Glutamatergic neuron (in vitro differentiated cells): ENCODE results near the gene TSPAN14. TPM values are rescaled to one million over a fixed set of nuclear protein-coding genes. Genes with fewer than 3 reads are reported as not detected.
"Not testable (repeated sequence)": the region's sequence is repeated elsewhere in the genome, so short reads cannot be mapped to it uniquely, and the experiment has no call there.

ENCODE experiments used
- DNase-seq: peaks from one replicate; pipeline ENCODE4 v3.0.0; 2022
- H3K27ac Mint-ChIP-seq: one replicate; pipeline ENCODE4 v1.8.0; 2020; ENCODE audit warnings: mild to moderate bottlenecking, mixed read lengths, inconsistent platforms; ENCODE audit not compliant: unreplicated experiment
- H3K27me3 Mint-ChIP-seq: one replicate; pipeline ENCODE4 v1.8.0; 2020; ENCODE audit warnings: mild to moderate bottlenecking, moderate library complexity, mixed read lengths, inconsistent platforms; ENCODE audit not compliant: unreplicated experiment
- H3K36me3 Mint-ChIP-seq: one replicate; pipeline ENCODE4 v1.8.0; 2020; ENCODE audit warnings: mild to moderate bottlenecking, mixed read lengths, inconsistent platforms; ENCODE audit not compliant: unreplicated experiment
- H3K4me1 Mint-ChIP-seq: one replicate; pipeline ENCODE4 v1.8.0; 2020; ENCODE audit warnings: mild to moderate bottlenecking, low read depth, mixed read lengths, inconsistent platforms; ENCODE audit not compliant: unreplicated experiment
- H3K4me3 Mint-ChIP-seq: one replicate; pipeline ENCODE4 v1.8.0; 2020; ENCODE audit warnings: mild to moderate bottlenecking, mixed read lengths, inconsistent platforms; ENCODE audit not compliant: unreplicated experiment
- H3K9me3 Mint-ChIP-seq: one replicate; pipeline ENCODE4 v1.8.0; 2020; ENCODE audit warnings: mild to moderate bottlenecking, moderate library complexity, mixed read lengths, inconsistent platforms; ENCODE audit not compliant: unreplicated experiment
- CTCF ChIP-seq: fragments of 200-600 bp; sonication (generic); IDR thresholded peaks from one replicate; pipeline ENCODE4 v1.5.0; 2021; ENCODE audit not compliant: partially characterized antibody, unreplicated experiment
- total RNA-seq: library from RNA; stranded (reverse); fragmentation: NEBNext Ultra II Directional; extraction: Animal tissue kit (Norgen Biotek cat#: 25700); gene quantifications from one replicate; pipeline ENCODE4 v1.2.1, GENCODE V29; 2021; ENCODE audit not compliant: unreplicated experiment

TSPAN14 gene
- total RNA-seq, 1 donor from 2014 or later = 141 TPM

GRCh38 chr10:80473692-80474596 is 19.8 kb downstream of the TSPAN14 start:
- peaks cover 2% of the 10 kb centered on the region for H3K27me3 Mint-ChIP-seq
- peak overlapping the region; percentile 46 for H3K27ac Mint-ChIP-seq
- peaks cover 15% of the 10 kb centered on the region for H3K36me3 Mint-ChIP-seq
- TF ChIP-seq CTCF = no peak
- peaks cover 8% of the 10 kb centered on the region for H3K9me3 Mint-ChIP-seq
- no peak for DNase-seq
- H3K4me1 Mint-ChIP-seq = peaks cover 34% of the 10 kb centered on the region
- H3K4me3 Mint-ChIP-seq = no peak overlapping the region

DNA sequence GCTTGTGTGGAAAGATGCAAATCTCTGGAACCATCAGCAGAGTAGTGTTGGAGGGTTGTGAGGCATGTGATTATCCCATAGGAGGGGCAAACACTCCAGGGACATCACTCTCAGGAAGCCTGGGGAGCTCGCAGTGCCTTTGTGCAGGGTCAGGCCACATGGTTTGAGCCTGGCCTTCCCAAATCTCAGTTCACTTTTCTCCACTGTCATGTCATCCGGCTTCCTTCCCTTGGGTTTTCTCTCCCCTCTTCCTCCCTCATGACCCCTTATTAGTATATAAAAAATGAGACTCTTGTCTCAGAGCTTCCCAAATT is 20.4 kb downstream of the TSPAN14 start:
- peaks cover 2% of the 10 kb centered on the region for H3K27me3 Mint-ChIP-seq
- H3K4me1 Mint-ChIP-seq = peaks cover 28% of the 10 kb centered on the region
- peak overlapping the region; percentile 38 for H3K4me3 Mint-ChIP-seq
- peak overlapping the region; percentile 46 for H3K27ac Mint-ChIP-seq
- no peak for DNase-seq
- peaks cover 8% of the 10 kb centered on the region for H3K9me3 Mint-ChIP-seq
- no peak for TF ChIP-seq CTCF
- peaks cover 15% of the 10 kb centered on the region for H3K36me3 Mint-ChIP-seq

DNA sequence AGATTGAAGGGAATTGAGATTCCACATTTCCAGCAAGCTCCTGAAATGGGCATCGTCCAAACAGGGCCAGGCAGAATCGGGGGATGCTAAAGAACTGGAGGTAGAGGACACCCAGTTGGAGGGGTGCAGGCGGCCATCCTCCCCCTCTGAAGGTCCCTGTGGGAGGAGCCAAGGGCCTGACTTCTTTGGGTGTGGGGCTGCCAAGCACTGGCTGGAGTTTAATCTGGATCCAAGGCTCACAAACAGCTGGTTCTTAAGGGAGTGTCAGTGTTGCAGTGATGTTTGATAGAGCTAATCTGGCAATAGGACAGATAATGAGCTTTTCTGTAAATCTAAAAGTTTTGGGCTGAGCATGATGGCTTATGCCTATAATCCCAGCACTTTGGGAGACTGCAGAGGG is 20.8 kb downstream of the TSPAN14 start:
- peaks cover 2% of the 10 kb centered on the region for H3K27me3 Mint-ChIP-seq
- no peak overlapping the region for H3K27ac Mint-ChIP-seq
- peaks cover 15% of the 10 kb centered on the region for H3K36me3 Mint-ChIP-seq
- H3K4me3 Mint-ChIP-seq = peak overlapping the region; percentile 38
- no peak for TF ChIP-seq CTCF
- H3K4me1 Mint-ChIP-seq = peaks cover 26% of the 10 kb centered on the region
- no peak for DNase-seq
- peaks cover 8% of the 10 kb centered on the region for H3K9me3 Mint-ChIP-seq

GRCh38 chr10:80475641-80476040 is 21.5 kb downstream of the TSPAN14 start:
- Mint-ChIP-seq H3K4me1 (peaks cover 26% of the 10 kb centered on the region), H3K36me3 (peaks cover 15% of the 10 kb centered on the region)
- DNase-seq, H3K27me3 Mint-ChIP-seq, H3K4me3 Mint-ChIP-seq, H3K9me3 Mint-ChIP-seq, H3K27ac Mint-ChIP-seq: not testable (repeated sequence)

- H3K36me3 Mint-ChIP-seq = peaks cover 15% of the 10 kb centered on the region
- TF ChIP-seq CTCF = no peak
- H3K27ac Mint-ChIP-seq = no peak overlapping the region
- H3K9me3 Mint-ChIP-seq = peaks cover 8% of the 10 kb centered on the region
- H3K4me1 Mint-ChIP-seq = peaks cover 26% of the 10 kb centered on the region
- H3K4me3 Mint-ChIP-seq = no peak overlapping the region
- H3K27me3 Mint-ChIP-seq = no peaks in the 10 kb centered on the region
- no peak for DNase-seq
Observed at GRCh38 chr10:80476685-80477084, 22.6 kb downstream of the TSPAN14 start.
